Thyroid gland (tissue), 4 donors: Measurements from ENCODE around the gene AKIRIN1. TPM values are rescaled to one million over a fixed set of nuclear protein-coding genes. Genes with fewer than 3 reads are reported as not detected.
"Not testable (repeated sequence)": the region's sequence is repeated elsewhere in the genome, so short reads cannot be mapped to it uniquely, and the experiment has no call there.

ENCODE experiments used
- DNase-seq, 2 donors: peaks; one replicate each; pipeline ENCODE4 v3.0.0-alpha.2; 2019
- H3K27ac ChIP-seq, 3 donors: fragments of 200-600 bp; sonication (generic); 1 replicate in 2 of 3; 2 replicates in 1 of 3; pipeline ENCODE4 v1.5.1; 2016 to 2019; ENCODE audit warnings: mild to moderate bottlenecking in 1 of 3, moderate library complexity in 1 of 3
- H3K27me3 ChIP-seq: fragments of 200-600 bp; sonication (generic); one replicate; pipeline ENCODE4 v1.5.1; 2019
- H3K36me3 ChIP-seq, 2 donors: fragments of 200-600 bp; sonication (generic); one replicate each; pipeline ENCODE4 v1.5.1; 2016 to 2019
- H3K4me1 ChIP-seq, 2 donors: fragments of 200-600 bp; sonication (generic); one replicate each; pipeline ENCODE4 v1.5.1; 2017 to 2019
- H3K4me3 ChIP-seq, 3 donors: fragments of 200-600 bp; sonication (generic); replicated peaks in 1 of 3; 1 replicate in 2 of 3; 2 replicates in 1 of 3; pipeline ENCODE4 v1.5.1; 2016; ENCODE audit warnings: mild to moderate bottlenecking in 1 of 3
- H3K9me3 ChIP-seq: fragments of 200-600 bp; sonication (generic); one replicate; pipeline ENCODE4 v1.5.1; 2017
- POLR2A ChIP-seq, 2 donors: fragments of 450-650 bp; IDR thresholded peaks; one replicate each; pipeline ENCODE4 v1.6.1; 2017; ENCODE audit warnings: antibody characterized with exemption in 2 of 2, mild to moderate bottlenecking in 2 of 2, moderate library complexity in 1 of 2
- WGBS, 2 donors: methylation state at CpG; one replicate each; pipeline ENCODE4 v1.1.5; 2017; 5-methylcytosine and 5-hydroxymethylcytosine counted together
- intact Hi-C: fragments of 100-400 bp; cut with DNase I; formaldehyde crosslinking; loops from one replicate; pipeline ENCODE4 v1.15.1; 2023
- total RNA-seq, 4 donors: library from RNA; depleted of rRNA; stranded (reverse); fragments of >200 nt; gene quantifications; one replicate each; pipeline ENCODE4 v1.2.3, GENCODE V29; 2016
- TF ChIP-seq, protein P1 (sequence below), 6 experiments: fragments of 200-600 bp in 3 of 6; fragments of 450-650 bp in 3 of 6; sonication (generic) in 3 of 6; IDR thresholded peaks; one replicate each; pipeline ENCODE4 v1.5.1; 2016 to 2019; ENCODE audit warnings: antibody characterized with exemption in 6 of 6, mild to moderate bottlenecking in 2 of 6, inconsistent platforms in 1 of 6, moderate library complexity in 1 of 6

The AKIRIN1 gene
- total RNA-seq, 4 donors from 2014 or later, result 46.8 to 64.6 (median 56.7) TPM

DNA sequence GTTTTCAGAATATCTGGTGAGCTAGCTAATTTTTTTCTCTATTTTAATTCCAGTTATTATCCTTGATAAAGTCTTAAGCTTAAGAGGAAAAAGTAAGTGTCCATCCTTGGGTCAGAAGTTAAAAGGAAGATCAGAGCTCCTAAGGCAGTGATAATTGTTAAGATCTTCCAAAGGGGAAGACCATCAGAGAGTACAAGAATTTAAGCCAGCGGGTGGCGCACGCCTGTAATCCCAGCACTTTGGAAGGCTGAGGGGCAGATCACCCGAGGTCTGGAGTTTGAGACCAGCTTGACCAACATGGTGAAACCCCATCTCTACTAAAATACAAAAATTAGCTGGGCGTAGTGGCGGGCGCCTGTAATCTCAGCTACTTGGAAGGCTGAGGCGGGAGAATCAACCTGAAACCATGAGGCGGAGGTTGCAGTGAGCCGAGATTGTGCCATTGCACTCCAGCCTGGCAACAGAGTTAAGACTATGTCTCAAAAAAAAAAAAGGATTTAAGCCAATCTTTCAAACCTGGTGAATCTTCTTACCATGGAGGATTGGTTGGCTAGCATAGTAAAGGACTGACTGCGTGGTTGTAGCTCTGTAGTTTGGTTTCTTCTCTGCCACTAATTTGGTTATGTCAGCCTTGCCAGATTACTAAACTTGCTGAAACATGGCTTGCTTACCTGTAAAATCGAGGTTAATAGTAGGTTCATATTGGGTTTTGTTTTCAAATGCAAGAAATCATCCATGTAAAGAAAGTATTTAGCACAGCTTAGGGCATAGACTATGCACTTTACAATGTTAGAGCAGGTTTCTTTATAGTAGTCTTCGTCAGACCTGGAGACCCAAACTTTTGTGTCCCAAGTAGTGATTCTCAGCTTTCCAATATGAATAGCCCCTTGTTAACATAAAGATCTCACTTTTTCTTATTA, 15.9 kb downstream of the AKIRIN1 start:
- TF ChIP-seq, protein P1, sequence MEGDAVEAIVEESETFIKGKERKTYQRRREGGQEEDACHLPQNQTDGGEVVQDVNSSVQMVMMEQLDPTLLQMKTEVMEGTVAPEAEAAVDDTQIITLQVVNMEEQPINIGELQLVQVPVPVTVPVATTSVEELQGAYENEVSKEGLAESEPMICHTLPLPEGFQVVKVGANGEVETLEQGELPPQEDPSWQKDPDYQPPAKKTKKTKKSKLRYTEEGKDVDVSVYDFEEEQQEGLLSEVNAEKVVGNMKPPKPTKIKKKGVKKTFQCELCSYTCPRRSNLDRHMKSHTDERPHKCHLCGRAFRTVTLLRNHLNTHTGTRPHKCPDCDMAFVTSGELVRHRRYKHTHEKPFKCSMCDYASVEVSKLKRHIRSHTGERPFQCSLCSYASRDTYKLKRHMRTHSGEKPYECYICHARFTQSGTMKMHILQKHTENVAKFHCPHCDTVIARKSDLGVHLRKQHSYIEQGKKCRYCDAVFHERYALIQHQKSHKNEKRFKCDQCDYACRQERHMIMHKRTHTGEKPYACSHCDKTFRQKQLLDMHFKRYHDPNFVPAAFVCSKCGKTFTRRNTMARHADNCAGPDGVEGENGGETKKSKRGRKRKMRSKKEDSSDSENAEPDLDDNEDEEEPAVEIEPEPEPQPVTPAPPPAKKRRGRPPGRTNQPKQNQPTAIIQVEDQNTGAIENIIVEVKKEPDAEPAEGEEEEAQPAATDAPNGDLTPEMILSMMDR (IDR thresholded peaks at IDR 0.05), result no peak
- TF ChIP-seq POLR2A (IDR thresholded peaks at IDR 0.05), result no peak
- Histone ChIP-seq H3K27ac (no peak overlapping the region), H3K36me3 (peaks cover 61 to 72% of the 10 kb centered on the region in 2 donors), H3K9me3 (no peaks in the 10 kb centered on the region), H3K27me3 (no peaks in the 10 kb centered on the region), H3K4me3 (no peak overlapping the region), H3K4me1 (no peaks in the 10 kb centered on the region)
- WGBS, 2 donors, result 93 to 94% methylated on average over 13 of the region's 13 CpGs
- DNase-seq, result no peak
- intact Hi-C loops, result no loop called here

- H3K4me3 ChIP-seq, intact Hi-C loops: not testable (repeated sequence)
Measured at GRCh38 chr1:39014956-39015355, 23.9 kb downstream of the AKIRIN1 start.

GRCh38 chr1:39016604-39017171, 25.6 kb downstream of the AKIRIN1 start:
- Histone ChIP-seq H3K9me3 (no peaks in the 10 kb centered on the region), H3K27ac (no peak overlapping the region), H3K27me3 (no peaks in the 10 kb centered on the region), H3K36me3 (no peaks in the 10 kb centered on the region), H3K4me3 (no peak overlapping the region), H3K4me1 (no peaks in the 10 kb centered on the region)
- intact Hi-C loops, result no loop called here
- WGBS, 2 donors, result 67 to 70% methylated on average over 10 of the region's 10 CpGs
- DNase-seq, result no peak
- TF ChIP-seq, protein P1 (IDR thresholded peaks at IDR 0.05), result no peak
- no peak for TF ChIP-seq POLR2A (IDR thresholded peaks at IDR 0.05)

More at GRCh38 chr1:39014956-39015355, 23.9 kb downstream of the AKIRIN1 start:
- 86 to 90% methylated on average over 7 to 8 of the region's 8 CpGs for WGBS, 2 donors
- not testable (repeated sequence) for H3K36me3 ChIP-seq, H3K4me1 ChIP-seq, H3K9me3 ChIP-seq, H3K27ac ChIP-seq, H3K27me3 ChIP-seq, DNase-seq

GRCh38 chr1:39017266-39017665, 26.2 kb downstream of the AKIRIN1 start:
- 60 to 73% methylated on average over 5 of the region's 5 CpGs for WGBS, 2 donors
- Histone ChIP-seq H3K27me3 (no peaks in the 10 kb centered on the region), H3K9me3 (no peaks in the 10 kb centered on the region), H3K4me1 (no peaks in the 10 kb centered on the region), H3K4me3 (no peak overlapping the region), H3K36me3 (no peaks in the 10 kb centered on the region), H3K27ac (no peak overlapping the region)
- no peak for TF ChIP-seq POLR2A (IDR thresholded peaks at IDR 0.05)
- TF ChIP-seq, protein P1 (IDR thresholded peaks at IDR 0.05), result no peak
- no peak for DNase-seq
- intact Hi-C loops, result no loop called here

DNA sequence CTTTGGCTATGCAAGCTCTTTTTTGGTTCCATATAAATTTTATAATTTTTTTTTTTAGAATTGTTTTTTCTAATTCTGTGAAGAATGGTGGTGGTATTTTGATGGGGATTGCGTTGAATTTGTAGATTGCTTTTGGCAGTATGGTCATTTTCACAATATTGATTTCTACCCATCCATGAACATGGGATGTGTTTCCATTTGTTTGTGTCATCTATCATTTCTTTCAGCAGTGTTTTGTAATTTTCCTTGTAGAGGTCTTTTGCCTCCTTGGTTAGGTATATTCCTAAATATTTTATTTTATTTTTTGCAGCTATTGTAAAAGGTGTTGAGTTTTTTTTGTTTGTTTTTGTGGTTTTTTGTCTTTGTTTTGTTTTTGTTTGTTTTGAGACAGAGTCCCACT, 29.4 kb downstream of the AKIRIN1 start:
- 44 to 93% methylated on average over 1 of the region's 1 CpG for WGBS, 2 donors

DNA sequence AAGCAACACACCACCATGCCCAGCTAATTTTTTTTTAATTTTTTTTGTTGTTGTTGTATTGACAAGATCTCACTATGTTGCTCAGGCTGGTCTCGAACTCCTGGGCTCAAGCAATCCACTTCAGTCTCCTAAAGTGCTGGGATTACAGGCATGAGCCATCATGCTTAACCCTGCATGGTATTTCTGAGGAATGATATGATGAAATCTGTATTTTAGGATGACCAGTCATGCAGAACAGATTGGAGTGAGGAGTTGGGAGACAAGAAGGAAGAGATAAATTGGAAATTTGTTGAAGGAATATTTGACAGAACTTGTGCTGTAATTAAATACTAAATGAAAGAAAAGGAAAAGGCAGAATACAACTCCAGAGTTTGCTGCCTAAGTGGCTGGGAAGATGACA, 30.4 kb downstream of the AKIRIN1 start:
- peaks cover 5 to 7% of the 10 kb centered on the region in 2 donors for H3K4me1 ChIP-seq
- no peaks in the 10 kb centered on the region for H3K27me3 ChIP-seq
- DNase-seq, result no peak
- intact Hi-C loops, result no loop called here
- no peak overlapping the region for H3K27ac ChIP-seq
- 67 to 68% methylated on average over 1 of the region's 1 CpG for WGBS, 2 donors
- no peaks in the 10 kb centered on the region for H3K9me3 ChIP-seq
- no peak overlapping the region for H3K4me3 ChIP-seq
- TF ChIP-seq, protein P1 (IDR thresholded peaks at IDR 0.05), result no peak
- TF ChIP-seq POLR2A (IDR thresholded peaks at IDR 0.05), result no peak
- no peaks in the 10 kb centered on the region for H3K36me3 ChIP-seq

More for the DNA sequence above, 29.4 kb downstream of the AKIRIN1 start:
- H3K9me3 ChIP-seq, H3K27ac ChIP-seq, H3K4me3 ChIP-seq, H3K36me3 ChIP-seq, H3K27me3 ChIP-seq, H3K4me1 ChIP-seq, intact Hi-C loops, DNase-seq: not testable (repeated sequence)
